ENCODE data around the gene KIAA0513.
"Not testable (repeated sequence)": the region's sequence is repeated elsewhere in the genome, so short reads cannot be mapped to it uniquely, and the experiment has no call there.

The KIAA0513 gene

GRCh38 chr16:85123441-85123840 lies 95.8 kb downstream of the KIAA0513 start:
- DNase-seq, result not testable (repeated sequence)

DNA sequence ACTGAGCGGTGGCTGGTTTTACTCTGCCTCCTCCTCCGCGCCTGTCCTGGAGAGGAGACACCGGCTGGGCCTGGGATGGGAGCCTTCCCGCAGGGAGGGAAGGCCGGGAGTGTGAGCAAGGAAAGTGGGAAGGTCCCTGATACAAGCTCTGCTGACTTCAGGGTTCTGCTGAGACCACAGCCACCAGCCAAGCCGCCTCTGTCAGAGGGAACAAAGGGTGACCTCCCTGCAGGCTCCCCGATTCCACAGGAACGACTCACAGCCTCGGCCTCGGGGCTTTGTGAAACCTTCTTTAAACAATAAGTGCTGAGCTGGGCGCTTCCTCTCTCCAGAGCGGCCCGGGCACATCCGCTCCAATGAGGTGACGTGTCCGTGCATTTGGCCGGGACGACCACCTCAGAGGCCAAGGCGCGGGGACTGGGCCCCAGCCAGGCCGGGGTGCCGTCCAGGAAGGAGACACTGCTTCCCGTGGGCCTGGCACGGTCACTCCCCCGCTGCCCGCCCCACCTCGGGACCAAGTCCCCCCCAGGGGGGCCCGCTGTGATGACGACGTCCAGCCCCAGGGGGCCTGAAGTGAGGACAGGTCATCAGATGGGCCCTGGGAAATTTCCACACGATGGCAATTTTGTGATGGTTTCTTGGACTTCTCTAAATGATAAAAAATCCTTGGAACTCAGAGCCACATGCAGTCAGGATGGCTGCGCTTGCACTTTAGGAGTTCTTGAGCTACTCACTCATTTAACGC lies 96.5 kb downstream of the KIAA0513 start:
- no peak for DNase-seq

DNA sequence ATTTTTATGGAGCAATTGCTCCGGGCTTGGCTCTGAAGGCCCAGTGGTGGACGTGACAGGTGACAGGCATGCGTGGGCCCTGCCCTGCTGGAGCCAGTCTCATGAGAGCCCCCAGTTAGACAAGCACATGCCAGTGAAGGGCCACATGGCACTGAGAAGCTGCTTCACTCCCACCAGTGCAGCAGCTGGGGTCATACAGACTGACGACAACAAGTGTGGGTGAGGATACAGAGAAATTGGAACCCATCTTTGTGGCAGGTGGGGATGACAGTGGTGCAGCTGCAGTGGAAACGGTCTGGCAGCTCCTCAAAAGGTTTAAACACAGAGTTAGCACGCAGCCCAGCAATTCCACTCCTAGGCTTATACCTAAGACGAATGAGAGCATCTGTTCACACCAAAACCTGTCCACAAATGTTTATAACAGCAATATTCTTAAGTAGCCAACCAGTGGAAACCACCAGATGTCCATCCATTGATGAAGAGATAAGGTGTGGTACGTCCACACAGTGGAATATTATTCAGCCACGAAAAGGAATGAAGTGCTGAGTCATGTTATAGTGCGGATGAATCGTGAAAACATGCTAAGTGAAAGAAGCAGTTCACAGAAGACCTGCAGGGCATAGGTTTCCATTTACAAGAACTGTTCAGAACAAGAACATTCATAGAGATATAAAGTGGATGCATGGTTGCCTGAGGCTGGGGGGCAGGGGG lies 97.2 kb downstream of the KIAA0513 start:
- no peak for DNase-seq

GRCh38 chr16:85125570-85126393 lies 98.2 kb downstream of the KIAA0513 start:
- DNase-seq, result peak; percentile 40

DNA sequence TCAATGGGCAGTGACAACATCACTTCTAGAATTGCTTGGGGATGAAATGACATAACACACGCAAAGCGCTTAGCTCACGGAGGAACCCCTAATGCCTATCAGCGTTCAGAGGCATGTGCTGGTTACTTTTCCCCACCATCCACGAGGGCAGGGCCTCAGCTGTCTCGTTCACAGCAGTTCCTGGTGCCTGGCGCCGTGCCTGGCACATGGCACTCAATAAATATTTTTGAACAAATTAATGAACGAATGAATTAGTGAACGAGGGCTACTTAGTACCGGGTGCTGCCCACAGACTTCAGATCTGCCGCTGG lies 98.8 kb downstream of the KIAA0513 start:
- DNase-seq, result no peak

GRCh38 chr16:85126705-85127378 lies 99.2 kb downstream of the KIAA0513 start:
- peak; percentile 63 for DNase-seq

DNA sequence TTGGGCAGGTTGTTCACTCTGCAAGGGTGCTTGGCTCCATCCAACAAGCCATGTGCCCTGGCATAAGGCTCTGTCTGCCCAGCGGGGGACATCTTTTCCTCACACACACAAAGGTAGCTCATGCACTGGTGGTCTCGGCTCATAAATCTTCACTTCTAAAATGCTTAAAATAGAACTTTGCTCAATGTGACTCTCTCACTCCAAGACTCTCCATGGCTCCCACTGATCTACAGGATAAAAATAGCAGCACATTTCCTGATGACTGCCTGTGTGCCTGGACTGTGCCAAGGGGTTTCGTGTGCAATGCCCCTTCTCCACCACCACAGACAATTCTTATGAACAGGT lies 99.8 kb downstream of the KIAA0513 start:
- peak; percentile 63 for DNase-seq

GRCh38 chr16:85128079-85128837 lies 100.7 kb downstream of the KIAA0513 start:
- no peak for DNase-seq

DNA sequence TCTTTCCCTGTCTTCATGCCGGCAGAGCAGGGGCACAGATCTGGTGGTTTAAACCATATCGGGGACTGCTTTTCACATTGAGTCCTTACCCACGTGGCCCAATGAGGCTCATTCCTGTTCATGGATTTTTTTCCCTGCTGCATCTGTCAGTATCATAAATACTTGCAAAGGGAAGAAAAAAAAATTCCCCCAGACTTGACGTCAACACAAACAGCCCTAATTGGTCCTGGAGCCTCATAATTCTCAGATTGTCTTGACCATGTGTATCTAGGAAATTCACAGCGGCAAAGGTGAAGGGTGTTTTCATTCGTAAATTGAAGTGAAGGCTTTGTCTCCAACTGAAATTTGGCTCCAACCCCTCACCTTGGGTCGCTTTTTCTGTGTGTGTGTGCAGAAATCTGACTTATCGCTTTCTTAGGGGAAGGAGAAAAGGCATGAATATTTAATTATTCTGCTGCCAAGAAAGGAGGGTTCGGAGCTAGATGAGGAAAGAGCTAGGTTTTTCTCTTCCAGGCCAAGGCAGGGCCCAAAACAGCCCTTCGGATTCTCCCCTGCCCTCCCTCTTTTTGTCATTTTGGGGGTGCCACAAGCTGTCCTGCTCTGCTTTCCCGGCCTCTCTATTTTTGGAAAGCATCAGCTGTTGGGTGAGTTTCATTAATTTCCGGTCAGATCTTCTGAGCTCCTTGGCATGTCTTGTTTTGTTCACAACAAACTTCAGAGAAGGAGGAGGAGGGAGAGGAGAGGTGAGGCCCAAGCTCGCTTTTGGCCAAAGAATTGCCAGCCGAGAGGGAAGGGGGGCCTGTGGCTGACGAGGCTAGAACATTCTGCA lies 102.5 kb downstream of the KIAA0513 start:
- DNase-seq, result no peak

DNA sequence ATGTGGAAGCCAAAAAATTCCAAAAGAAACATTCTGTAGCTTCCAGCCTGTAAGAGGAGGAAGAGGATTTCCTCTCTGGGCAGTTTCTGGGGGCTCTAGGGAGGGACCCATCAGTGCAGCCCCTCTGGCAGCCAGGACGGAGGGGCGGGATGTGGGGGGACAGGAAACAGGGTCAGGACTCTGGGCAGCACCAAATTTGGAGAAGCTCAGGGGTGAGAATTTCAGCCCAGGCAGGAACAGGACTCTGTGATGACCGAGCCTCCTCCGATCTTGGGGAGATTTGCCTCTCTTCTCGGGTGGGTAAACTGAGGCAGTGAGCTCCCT lies 103.1 kb downstream of the KIAA0513 start:
- DNase-seq, result no peak

GRCh38 chr16:85132456-85133289 lies 105.1 kb downstream of the KIAA0513 start:
- no peak for DNase-seq

- DNase-seq, result no peak
These were observed 105.7 kb downstream of the KIAA0513 start for GRCh38 chr16:85133290-85133599.

DNA sequence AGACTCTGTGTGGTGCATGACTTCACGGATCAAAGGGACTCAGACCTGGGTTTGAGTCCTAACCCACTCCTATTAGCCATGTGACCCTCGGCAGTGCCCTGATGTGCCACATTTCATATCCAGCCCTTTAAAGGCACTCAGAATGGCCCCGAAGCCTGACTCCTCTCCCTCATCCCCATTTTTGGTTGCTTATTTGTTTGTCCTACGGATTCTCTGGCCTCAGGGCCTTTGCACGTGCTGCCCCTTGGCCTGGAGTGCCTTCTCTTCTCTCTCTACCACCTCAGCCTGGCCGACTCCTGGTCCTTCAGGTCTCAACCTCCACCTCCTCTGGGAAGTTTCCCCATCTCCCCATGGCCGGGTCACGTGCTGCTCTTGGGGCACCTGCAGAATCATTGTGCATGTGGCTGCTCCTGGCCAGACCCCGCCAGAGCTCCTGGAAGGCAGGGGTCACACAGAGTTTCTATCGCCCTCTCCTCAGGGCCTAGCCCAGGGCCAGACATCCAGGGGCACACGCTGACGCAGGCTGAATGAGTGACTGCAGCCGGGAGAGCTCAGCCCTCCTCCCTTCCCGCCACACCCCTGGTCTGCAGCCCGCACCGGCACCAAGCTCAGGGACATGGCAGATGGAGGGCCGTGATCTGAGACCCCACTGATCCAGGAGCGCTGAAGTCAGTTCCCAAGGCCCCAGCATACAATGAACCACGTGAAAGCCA lies 106.6 kb downstream of the KIAA0513 start:
- DNase-seq, result no peak

- no peak for DNase-seq
These were observed 107.2 kb downstream of the KIAA0513 start for GRCh38 chr16:85134789-85135142.

GRCh38 chr16:85136213-85136701 lies 108.7 kb downstream of the KIAA0513 start:
- no peak for DNase-seq

- no peak for DNase-seq
These were observed 109.2 kb downstream of the KIAA0513 start for GRCh38 chr16:85136702-85137322.

DNA sequence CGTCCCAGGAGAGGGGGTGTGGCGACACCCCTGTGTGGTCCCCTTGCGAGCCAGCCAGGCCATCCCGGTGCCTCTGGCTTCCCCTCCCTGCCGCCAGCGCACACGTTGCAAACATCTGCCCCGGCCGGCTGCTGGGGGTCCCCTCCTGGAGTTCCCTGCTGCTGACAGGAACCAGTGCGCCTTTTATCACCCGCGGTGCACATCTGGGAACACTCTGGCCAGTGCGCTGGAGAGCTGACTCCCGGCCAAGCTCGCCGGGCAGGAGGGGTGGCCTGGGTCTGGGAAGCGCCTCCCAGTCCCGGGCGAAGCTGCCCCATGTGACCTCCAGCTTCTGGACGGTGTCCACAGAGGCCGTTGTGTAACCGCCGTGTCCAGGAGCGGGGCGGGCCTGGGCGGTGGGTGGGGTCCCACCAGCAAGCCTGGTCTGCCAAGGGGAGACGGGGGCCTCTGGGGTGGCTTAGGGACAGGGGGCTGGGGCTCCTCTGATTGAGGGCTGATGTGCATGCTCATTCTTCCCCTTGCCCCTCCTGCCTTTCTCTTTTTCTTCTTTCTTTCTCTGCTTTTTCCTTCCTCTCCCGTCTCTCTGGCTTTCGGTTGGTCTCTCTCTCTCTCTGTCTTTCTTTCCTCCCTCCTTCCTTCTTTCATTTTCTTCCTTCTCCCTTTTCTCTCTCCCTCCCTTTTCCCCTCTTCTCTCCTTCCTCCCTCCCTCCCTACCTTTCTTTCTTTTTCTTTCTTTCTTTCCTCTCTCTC lies 109.9 kb downstream of the KIAA0513 start:
- no peak for DNase-seq

GRCh38 chr16:85138073-85138824 lies 110.7 kb downstream of the KIAA0513 start:
- DNase-seq, result no peak
